Left ventricle myocardium inferior (tissue), 1 donor: Measurements from ENCODE around the gene ANKRD1. TPM values are rescaled to one million over a fixed set of nuclear protein-coding genes. Genes with fewer than 3 reads are reported as not detected.

Experiments
- DNase-seq: peaks from one replicate; pipeline ENCODE4 v3.0.0-alpha.2; 2020
- H3K27ac ChIP-seq: fragments of 200-600 bp; replicated peaks from 2 replicates; pipeline ENCODE4 v1.8.0; 2021
- H3K27me3 ChIP-seq: fragments of 200-600 bp; 2 replicates; pipeline ENCODE4 v1.8.0; 2021; ENCODE audit warnings: low read depth
- H3K36me3 ChIP-seq: fragments of 200-600 bp; 2 replicates; pipeline ENCODE4 v1.8.0; 2021
- H3K4me1 ChIP-seq: fragments of 200-600 bp; 2 replicates; pipeline ENCODE4 v1.8.0; 2021
- H3K4me3 ChIP-seq: fragments of 200-600 bp; 2 replicates; pipeline ENCODE4 v1.8.0; 2021; ENCODE audit warnings: mild to moderate bottlenecking, moderate library complexity
- H3K9me3 ChIP-seq: fragments of 200-600 bp; replicated peaks from 2 replicates; pipeline ENCODE4 v1.8.0; 2021
- CTCF ChIP-seq: fragments of 200-600 bp; IDR thresholded peaks from 2 replicates; pipeline ENCODE4 v1.8.0; 2021; ENCODE audit warnings: antibody characterized with exemption, mild to moderate bottlenecking, borderline replicate concordance
- intact Hi-C: fragments of 100-400 bp; cut with micrococcal nuclease; formaldehyde crosslinking; loops from one replicate; pipeline ENCODE4 v1.11.0; 2022
- total RNA-seq: library from RNA; stranded (reverse); fragmentation: NEBNext Ultra II Directional; extraction: Animal tissue kit (Norgen Biotek cat#: 25700); gene quantifications from one replicate; pipeline ENCODE4 v1.2.1, GENCODE V29; 2021
- donor health status: DM: no; HTN: yes; CAD: no; lungs with severe emphysema.

ANKRD1 gene
- total RNA-seq, 1 donor from 2014 or later, result 2,047 TPM

- Histone ChIP-seq H3K27me3 (no peaks in the 10 kb centered on the region), H3K4me3 (no peak overlapping the region), H3K36me3 (peaks cover 6% of the 10 kb centered on the region), H3K9me3 (no peaks in the 10 kb centered on the region), H3K4me1 (peaks cover 16% of the 10 kb centered on the region), H3K27ac (peak overlapping the region; percentile 34)
- DNase-seq, result no peak
- intact Hi-C loops, result no loop called here
- TF ChIP-seq CTCF, result no peak
Observed at GRCh38 chr10:90924552-90924951, 3.7 kb upstream of the ANKRD1 start.

GRCh38 chr10:90923111-90923731 lies 2.3 kb upstream of the ANKRD1 start:
- H3K27me3 ChIP-seq, result no peaks in the 10 kb centered on the region
- H3K27ac ChIP-seq, result peak overlapping the region; percentile 82
- H3K4me1 ChIP-seq, result peaks cover 7% of the 10 kb centered on the region
- no peaks in the 10 kb centered on the region for H3K9me3 ChIP-seq
- DNase-seq, result no peak
- TF ChIP-seq CTCF, result no peak
- no peak overlapping the region for H3K4me3 ChIP-seq
- H3K36me3 ChIP-seq, result peaks cover 11% of the 10 kb centered on the region
- intact Hi-C loops, result no loop called here

- TF ChIP-seq CTCF, result no peak
- peaks cover 7% of the 10 kb centered on the region for H3K4me1 ChIP-seq
- no peak for DNase-seq
- H3K36me3 ChIP-seq, result peaks cover 18% of the 10 kb centered on the region
- H3K27me3 ChIP-seq, result no peaks in the 10 kb centered on the region
- no peaks in the 10 kb centered on the region for H3K9me3 ChIP-seq
- H3K4me3 ChIP-seq, result no peak overlapping the region
- peak overlapping the region; percentile 82 for H3K27ac ChIP-seq
- intact Hi-C loops, result no loop called here
Observed at GRCh38 chr10:90921906-90922305, 1.0 kb upstream of the ANKRD1 start.

GRCh38 chr10:90919683-90920574 lies 958 bp downstream of the ANKRD1 start:
- peaks cover 5% of the 10 kb centered on the region for H3K4me1 ChIP-seq
- no peak for DNase-seq
- intact Hi-C loops, result no loop called here
- no peaks in the 10 kb centered on the region for H3K27me3 ChIP-seq
- peaks cover 24% of the 10 kb centered on the region for H3K36me3 ChIP-seq
- H3K9me3 ChIP-seq, result no peaks in the 10 kb centered on the region
- no peak for TF ChIP-seq CTCF
- H3K27ac ChIP-seq, result peak overlapping the region; percentile 88
- peak overlapping the region; percentile 69 for H3K4me3 ChIP-seq

- intact Hi-C loops, result no loop called here
- Histone ChIP-seq H3K27ac (peak overlapping the region; percentile 88), H3K36me3 (peaks cover 34% of the 10 kb centered on the region), H3K9me3 (no peaks in the 10 kb centered on the region), H3K27me3 (no peaks in the 10 kb centered on the region), H3K4me1 (no peaks in the 10 kb centered on the region), H3K4me3 (peak overlapping the region; percentile 69)
- no peak for TF ChIP-seq CTCF
- no peak for DNase-seq
Observed at GRCh38 chr10:90917968-90918318, 2.9 kb downstream of the ANKRD1 start.
